ENCODE measurements around the gene SEC11C. TPM values are rescaled to one million over a fixed set of nuclear protein-coding genes. Genes with fewer than 3 reads are reported as not detected.

Gene SEC11C
- total and polyA plus RNA-seq, 7 donors: 11.3 to 27.7 (median 18.6) TPM

- peaks cover 0 to 78% of the 10 kb centered on the region in 2 donors for H3K36me3 ChIP-seq (ENCODE audit: insufficient read depth in 1 of 2, low read depth in 1 of 2)
- 94 to 97% (median 95%) methylated on average over 3 of the region's 3 CpGs for WGBS, 3 donors
Observed at GRCh38 chr18:59156316-59156715, 16.6 kb downstream of the SEC11C start.

DNA sequence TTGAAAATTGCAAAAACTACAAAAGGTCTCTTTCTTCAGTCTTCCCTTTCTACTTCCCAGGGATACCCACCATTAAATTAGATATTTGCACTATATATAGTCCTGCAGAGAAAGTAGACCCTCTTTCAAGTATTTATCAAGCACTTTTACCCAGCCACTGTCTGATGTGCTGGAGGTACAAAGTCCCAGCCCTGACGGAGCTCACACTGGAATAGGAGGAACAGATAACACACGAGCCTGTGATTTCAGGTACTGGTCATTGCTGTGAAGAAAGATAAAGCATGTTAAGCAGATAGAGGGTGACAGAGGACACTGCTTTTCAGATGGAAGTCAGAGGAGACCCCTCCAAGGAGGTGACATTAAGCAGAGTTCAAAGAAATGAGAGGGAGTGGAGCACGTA lies 19.6 kb downstream of the SEC11C start:
- no peak overlapping the region for H3K4me3 ChIP-seq
- WGBS, 3 donors: 79 to 89% (median 84%) methylated on average over 3 of the region's 3 CpGs
- intact Hi-C loops (cut with DNase I): no loop called here
- H3K9me3 ChIP-seq: no peaks in the 10 kb centered on the region
- no peak for DNase-seq
- no peaks in the 10 kb centered on the region for H3K4me1 ChIP-seq
- no peak overlapping the region for H3K27ac ChIP-seq
- no peak for TF ChIP-seq CTCF (IDR thresholded peaks at IDR 0.05)
- H3K36me3 ChIP-seq (ENCODE audit: insufficient read depth in 1 of 2, low read depth in 1 of 2): peaks cover 0 to 48% of the 10 kb centered on the region in 2 donors
- no peaks in the 10 kb centered on the region for H3K27me3 ChIP-seq (ENCODE audit: insufficient read depth in 3 of 3, low read length in 2 of 3)
- no peak for ATAC-seq

More at GRCh38 chr18:59156316-59156715, 16.6 kb downstream of the SEC11C start:
- intact Hi-C loops (cut with DNase I): no loop called here
- Histone ChIP-seq H3K9me3 (no peaks in the 10 kb centered on the region), H3K27me3 (ENCODE audit: insufficient read depth in 3 of 3, low read length in 2 of 3) (no peaks in the 10 kb centered on the region), H3K27ac (no peak overlapping the region), H3K4me1 (no peaks in the 10 kb centered on the region), H3K4me3 (no peak overlapping the region)
- DNase-seq (no peak), ATAC-seq (no peak)
- TF ChIP-seq CTCF (IDR thresholded peaks at IDR 0.05): no peak

DNA sequence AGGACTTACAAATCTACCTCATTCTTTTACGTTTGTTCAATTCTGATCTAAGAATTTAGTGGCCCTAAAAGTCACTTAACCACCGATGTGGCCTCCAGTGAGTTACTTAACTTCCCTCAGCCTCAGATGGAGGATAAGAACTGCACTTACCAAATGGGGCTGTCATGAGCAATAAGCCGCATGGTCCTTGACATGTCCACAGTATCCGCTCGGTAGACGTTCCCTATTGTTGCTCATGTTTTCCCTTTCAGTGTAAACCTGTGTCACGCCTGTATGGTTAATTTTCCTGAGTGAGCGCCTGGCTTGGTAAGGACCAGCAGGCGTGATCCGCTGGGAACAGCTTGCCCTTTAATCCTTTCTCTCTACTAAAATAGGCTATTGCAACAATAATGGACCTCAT lies 20.3 kb downstream of the SEC11C start:
- intact Hi-C loops (cut with DNase I): no loop called here
- TF ChIP-seq CTCF (IDR thresholded peaks at IDR 0.05): no peak
- H3K27me3 ChIP-seq (ENCODE audit: insufficient read depth in 3 of 3, low read length in 2 of 3): peaks cover 0 to 2% (median 0%) of the 10 kb centered on the region in 3 donors
- 81 to 92% (median 84%) methylated on average over 10 of the region's 10 CpGs for WGBS, 3 donors
- no peak for DNase-seq
- H3K36me3 ChIP-seq (ENCODE audit: insufficient read depth in 1 of 2, low read depth in 1 of 2): peaks cover 0 to 42% of the 10 kb centered on the region in 2 donors
- H3K9me3 ChIP-seq: no peaks in the 10 kb centered on the region
- no peak overlapping the region for H3K4me3 ChIP-seq
- H3K27ac ChIP-seq: no peak overlapping the region
- no peaks in the 10 kb centered on the region for H3K4me1 ChIP-seq
- no peak for ATAC-seq

DNA sequence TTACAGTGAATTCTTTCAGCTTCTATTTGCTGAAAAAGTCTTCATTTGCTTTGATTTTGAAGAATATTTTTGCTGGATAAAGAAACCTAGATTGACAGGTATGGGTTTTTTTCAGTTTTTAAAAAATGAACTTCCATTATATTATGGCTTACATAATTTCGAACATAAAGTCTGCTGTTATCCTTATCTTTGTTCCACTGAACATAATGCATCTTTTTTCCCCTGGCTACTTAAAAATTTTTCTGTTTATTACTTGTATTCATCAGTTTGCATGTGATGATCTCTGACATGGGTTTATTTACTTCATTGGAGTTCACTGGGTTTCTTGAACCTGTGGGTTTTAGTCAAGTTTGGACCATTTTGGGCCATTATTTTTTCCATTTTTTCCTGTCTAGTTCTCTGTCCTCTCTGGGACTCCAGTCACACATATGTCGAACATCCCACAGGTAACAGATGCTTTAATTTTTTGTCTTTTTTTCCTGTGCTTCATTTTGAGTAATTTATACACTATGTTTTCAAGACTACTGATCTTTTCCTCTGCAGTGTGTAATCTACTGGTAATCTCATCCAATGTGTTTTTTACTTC lies 33.1 kb downstream of the SEC11C start:
- TF ChIP-seq CTCF (IDR thresholded peaks at IDR 0.05): no peak
- intact Hi-C loops (cut with DNase I): no loop called here
- H3K36me3 ChIP-seq (ENCODE audit: insufficient read depth in 1 of 2, low read depth in 1 of 2): no peaks in the 10 kb centered on the region
- DNase-seq (no peak), ATAC-seq (no peak)
- H3K4me1 ChIP-seq: no peaks in the 10 kb centered on the region
- WGBS, 3 donors: 84 to 90% (median 85%) methylated on average over 2 of the region's 2 CpGs
- peaks cover 0 to 3% (median 0%) of the 10 kb centered on the region in 3 donors for H3K27me3 ChIP-seq (ENCODE audit: insufficient read depth in 3 of 3, low read length in 2 of 3)
- peaks cover 15% of the 10 kb centered on the region for H3K9me3 ChIP-seq
- H3K27ac ChIP-seq: no peak overlapping the region
- H3K4me3 ChIP-seq: no peak overlapping the region

- Histone ChIP-seq H3K36me3 (ENCODE audit: insufficient read depth in 1 of 2, low read depth in 1 of 2) (no peaks in the 10 kb centered on the region), H3K27me3 (ENCODE audit: insufficient read depth in 3 of 3, low read length in 2 of 3) (no peaks in the 10 kb centered on the region), H3K9me3 (peaks cover 9% of the 10 kb centered on the region), H3K4me3 (no peak overlapping the region), H3K4me1 (no peaks in the 10 kb centered on the region), H3K27ac (no peak overlapping the region)
- DNase-seq: no peak
- no peak for TF ChIP-seq CTCF (IDR thresholded peaks at IDR 0.05)
- 81 to 87% (median 86%) methylated on average over 4 of the region's 4 CpGs for WGBS, 3 donors
- intact Hi-C loops (cut with DNase I): no loop called here
- no peak for ATAC-seq
Observed at GRCh38 chr18:59177485-59177884, 37.8 kb downstream of the SEC11C start.
